DOHH2 (cell line): ENCODE results near the gene FRMD8.

Experiments used
- CTCF ChIP-seq: fragments of 200-600 bp; sonication (generic); IDR thresholded peaks from one replicate; pipeline ENCODE4 v1.5.1; 2014; ENCODE audit warnings: antibody characterized with exemption, mild to moderate bottlenecking, low read depth, low read length; ENCODE audit not compliant: poor library complexity, severe bottlenecking
- EZH2phosphoT487 ChIP-seq: fragments of 200-600 bp; sonication (generic); IDR thresholded peaks from 2 replicates; pipeline ENCODE4 v1.6.1; 2017; ENCODE audit warnings: borderline replicate concordance, mild to moderate bottlenecking, antibody characterized with exemption, low read length, moderate library complexity, mixed read lengths

- TF ChIP-seq CTCF (no peak), EZH2phosphoT487 (no peak)
Observed at GRCh38 chr11:65388731-65389130, 2.3 kb downstream of the FRMD8 start.
